SK-N-SH treated with all-trans-retinoic acid at 6 μM for 48 hours (cell line): ENCODE measurements around the gene ATP6V0B.

Source experiments
- ATAC-seq: fragments of 200-7000 bp; cut with Tn5 transposase; 3 replicates; pipeline ENCODE4 v1.9.1; 2020; ENCODE audit warnings: mild to moderate bottlenecking, moderate library complexity
- BACH2 ChIP-seq: fragments of 250-450 bp; sonication (Bioruptor Pico); IDR thresholded peaks from 2 replicates; pipeline ENCODE4 v1.9.0; 2021; ENCODE audit warnings: mild to moderate bottlenecking, borderline replicate concordance
- CREB5 ChIP-seq: fragments of 250-450 bp; sonication (Bioruptor Pico); IDR thresholded peaks from 2 replicates; pipeline ENCODE4 v1.5.1; 2020; ENCODE audit warnings: low read depth, mild to moderate bottlenecking, moderate library complexity
- CSDC2 ChIP-seq: fragments of 250-450 bp; sonication (Bioruptor Pico); IDR thresholded peaks from 2 replicates; pipeline ENCODE4 v1.5.0; 2020; ENCODE audit warnings: mild to moderate bottlenecking, moderate library complexity
- CSRNP3 ChIP-seq: fragments of 250-450 bp; sonication (Bioruptor Pico); IDR thresholded peaks from 2 replicates; pipeline ENCODE4 v1.5.1; 2021; ENCODE audit warnings: mild to moderate bottlenecking, moderate library complexity
- GLIS3 ChIP-seq: fragments of 250-450 bp; sonication (Bioruptor Pico); IDR thresholded peaks from 2 replicates; pipeline ENCODE4 v1.5.0; 2020; ENCODE audit warnings: mild to moderate bottlenecking, moderate library complexity
- OSR1 ChIP-seq: fragments of 250-450 bp; sonication (Bioruptor Pico); IDR thresholded peaks from 2 replicates; pipeline ENCODE4 v1.8.0; 2022; ENCODE audit warnings: moderate library complexity, mild to moderate bottlenecking, inconsistent platforms
- PATZ1 ChIP-seq: fragments of 250-450 bp; sonication (Bioruptor Pico); IDR thresholded peaks from 2 replicates; pipeline ENCODE4 v1.8.0; 2020; ENCODE audit warnings: mild to moderate bottlenecking, moderate library complexity, borderline replicate concordance
- POU6F1 ChIP-seq: fragments of 250-450 bp; sonication (Bioruptor Pico); IDR thresholded peaks from 2 replicates; pipeline ENCODE4 v1.8.0; 2021; ENCODE audit warnings: low read depth, mild to moderate bottlenecking, moderate library complexity, borderline replicate concordance
- PPARA ChIP-seq: fragments of 250-450 bp; sonication (Bioruptor Pico); IDR thresholded peaks from 2 replicates; pipeline ENCODE4 v1.5.0; 2020; ENCODE audit warnings: mild to moderate bottlenecking, borderline replicate concordance
- RARB ChIP-seq: fragments of 250-450 bp; sonication (Bioruptor Pico); IDR thresholded peaks from 2 replicates; pipeline ENCODE4 v1.8.0; 2021; ENCODE audit warnings: mild to moderate bottlenecking, moderate library complexity
- SNAI2 ChIP-seq: fragments of 250-450 bp; sonication (Bioruptor Pico); IDR thresholded peaks from 2 replicates; pipeline ENCODE4 v1.5.0; 2020; ENCODE audit warnings: mild to moderate bottlenecking, moderate library complexity
- TCF4 ChIP-seq: fragments of 250-450 bp; sonication (Bioruptor Pico); IDR thresholded peaks from 2 replicates; pipeline ENCODE4 v1.8.0; 2021; ENCODE audit warnings: mild to moderate bottlenecking, moderate library complexity, borderline replicate concordance
- TOX ChIP-seq: fragments of 250-450 bp; sonication (Bioruptor Pico); IDR thresholded peaks from 2 replicates; pipeline ENCODE4 v1.8.0; 2021; ENCODE audit warnings: mild to moderate bottlenecking, moderate library complexity, borderline replicate concordance
- TSHZ2 ChIP-seq: fragments of 250-450 bp; sonication (Bioruptor Pico); IDR thresholded peaks from 2 replicates; pipeline ENCODE4 v1.5.0; 2020; ENCODE audit warnings: mild to moderate bottlenecking, moderate library complexity
- ZC3H10 ChIP-seq: fragments of 250-450 bp; sonication (Bioruptor Pico); IDR thresholded peaks from 2 replicates; pipeline ENCODE4 v1.5.1; 2021; ENCODE audit warnings: mild to moderate bottlenecking, moderate library complexity
- ZFP3 ChIP-seq: fragments of 250-450 bp; sonication (Bioruptor Pico); IDR thresholded peaks from 2 replicates; pipeline ENCODE4 v1.5.0; 2020; ENCODE audit warnings: mild to moderate bottlenecking, moderate library complexity
- ZNF565 ChIP-seq: fragments of 450-650 bp; formaldehyde crosslinking; conservative IDR thresholded peaks from 2 replicates; pipeline ENCODE4 v1.5.0; 2020; ENCODE audit warnings: low read depth, mild to moderate bottlenecking, moderate library complexity
- ZNF8 ChIP-seq: fragments of 450-650 bp; formaldehyde crosslinking; IDR thresholded peaks from 2 replicates; pipeline ENCODE4 v1.5.0; 2020; ENCODE audit warnings: mild to moderate bottlenecking, moderate library complexity

The ATP6V0B gene

DNA sequence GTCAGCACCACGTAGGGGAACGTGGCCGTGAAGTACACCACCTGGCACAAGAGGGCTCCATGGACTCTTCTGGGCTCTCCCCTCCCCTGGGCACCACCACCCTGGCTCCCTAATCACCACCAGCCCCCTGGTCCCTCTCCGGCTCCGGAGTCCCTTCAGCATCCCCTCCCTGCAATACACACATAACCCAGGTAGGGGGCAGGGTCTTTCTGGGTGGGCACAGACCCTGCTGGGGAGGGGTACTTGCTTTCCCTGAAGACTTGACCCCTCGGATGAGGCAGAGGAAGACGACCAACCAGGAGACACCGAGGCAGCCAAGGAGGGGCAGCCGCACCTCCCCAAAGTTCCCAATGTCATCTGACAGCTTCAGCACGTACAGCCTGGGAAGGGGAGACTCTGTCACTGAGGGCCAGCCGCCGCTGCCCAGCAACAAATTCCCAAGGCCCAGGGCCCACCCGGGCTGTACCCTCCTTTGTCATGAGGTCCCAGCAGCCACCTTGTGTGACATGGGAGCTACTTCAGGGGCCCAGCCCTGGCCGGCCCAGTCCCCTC, 27.9 kb downstream of the ATP6V0B start (continued):
- TF ChIP-seq ZNF565 (CRISPR knock-in tag), result no peak
- TF ChIP-seq ZC3H10 (CRISPR knock-in tag), result no peak
- no peak for TF ChIP-seq PATZ1 (CRISPR knock-in tag)
- TF ChIP-seq CSDC2 (CRISPR knock-in tag), result no peak
- no peak for TF ChIP-seq TOX (CRISPR knock-in tag)
- no peak for TF ChIP-seq SNAI2
- no peak for TF ChIP-seq POU6F1 (CRISPR knock-in tag)

DNA sequence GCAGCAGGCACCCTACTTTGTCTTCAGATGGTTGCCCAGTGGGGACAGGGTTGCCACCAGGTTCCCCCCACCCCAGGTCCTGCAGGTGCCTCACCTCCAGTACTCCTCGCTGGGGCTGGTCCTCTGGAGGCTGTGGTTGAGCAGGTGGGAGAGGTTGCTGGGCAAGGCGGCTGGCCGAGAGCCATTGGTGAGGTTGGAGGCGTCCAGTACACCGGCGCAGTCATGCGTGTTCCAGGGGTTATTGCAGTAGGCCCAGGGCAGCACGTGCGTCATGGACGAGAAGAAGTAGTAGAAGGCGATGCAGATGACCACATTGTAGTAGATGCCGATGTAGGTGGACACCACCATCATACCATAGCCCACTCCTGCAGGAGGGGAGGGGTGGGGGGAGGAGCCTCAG, 33.5 kb downstream of the ATP6V0B start:
- no peak for TF ChIP-seq TSHZ2
- TF ChIP-seq GLIS3, result no peak
- TF ChIP-seq ZNF565 (CRISPR knock-in tag), result no peak
- no peak for TF ChIP-seq ZFP3 (CRISPR knock-in tag)
- TF ChIP-seq RARB (CRISPR knock-in tag), result no peak
- TF ChIP-seq ZC3H10 (CRISPR knock-in tag), result no peak
- TF ChIP-seq OSR1 (CRISPR knock-in tag), result no peak
- TF ChIP-seq POU6F1 (CRISPR knock-in tag), result no peak
- ATAC-seq, result no peak

- ATAC-seq, result no peak
- TF ChIP-seq OSR1 (CRISPR knock-in tag) (no peak), CREB5 (no peak), ZFP3 (CRISPR knock-in tag) (no peak), CSDC2 (CRISPR knock-in tag) (no peak), CSRNP3 (CRISPR knock-in tag) (no peak), PATZ1 (CRISPR knock-in tag) (no peak), ZNF8 (no peak), TCF4 (CRISPR knock-in tag) (no peak), RARB (CRISPR knock-in tag) (no peak), GLIS3 (no peak), BACH2 (CRISPR knock-in tag) (no peak), PPARA (CRISPR knock-in tag) (no peak), TSHZ2 (no peak)
Measured at GRCh38 chr1:44010935-44011471, 36.2 kb downstream of the ATP6V0B start.
